HG03460 (cell line): ENCODE data around the gene FOXB2.

Experiments
- ATAC-seq: cut with Tn5 transposase; IDR thresholded peaks from one replicate; pipeline ENCODE4 v1.9.1; 2021; ENCODE audit not compliant: unreplicated experiment

Gene FOXB2

DNA sequence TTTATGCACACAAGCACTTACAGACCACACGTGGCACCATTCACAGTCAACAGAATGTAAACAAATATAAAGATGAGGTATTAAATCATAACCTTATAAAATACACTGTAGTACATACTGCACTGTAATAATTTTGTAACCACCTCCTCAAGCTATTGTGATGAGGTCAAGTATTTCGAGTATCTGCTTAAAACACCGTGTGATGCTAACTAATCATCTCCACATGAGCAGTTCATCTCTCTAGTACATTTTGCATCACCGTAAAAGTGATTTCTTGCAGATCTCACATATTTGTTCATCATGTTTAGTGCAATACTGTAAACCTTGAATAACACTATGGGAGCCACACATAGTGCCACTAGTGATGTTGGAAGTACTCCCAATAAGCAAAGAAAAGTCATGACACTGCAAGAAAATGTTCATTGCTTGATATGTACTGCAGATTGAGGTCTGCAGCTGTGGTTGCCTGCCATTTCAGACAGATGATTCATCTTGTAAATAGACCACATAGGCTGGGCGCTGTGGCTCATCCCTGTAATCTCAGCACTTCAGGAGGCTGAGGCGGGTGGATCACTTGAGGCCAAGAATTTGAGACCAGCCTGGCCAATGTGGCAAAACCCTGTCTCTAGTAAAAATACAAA is 44.3 kb downstream of the FOXB2 start:
- ATAC-seq = no peak

GRCh38 chr9:77066388-77066787 is 46.9 kb downstream of the FOXB2 start:
- ATAC-seq = no peak
